HG03045 (cell line): Measurements from ENCODE around the gene DDN.

Source experiments
- ATAC-seq: cut with Tn5 transposase; IDR thresholded peaks from one replicate; pipeline ENCODE4 v1.9.1; 2021; ENCODE audit warnings: mild to moderate bottlenecking, moderate library complexity; ENCODE audit not compliant: unreplicated experiment

The DDN gene

DNA sequence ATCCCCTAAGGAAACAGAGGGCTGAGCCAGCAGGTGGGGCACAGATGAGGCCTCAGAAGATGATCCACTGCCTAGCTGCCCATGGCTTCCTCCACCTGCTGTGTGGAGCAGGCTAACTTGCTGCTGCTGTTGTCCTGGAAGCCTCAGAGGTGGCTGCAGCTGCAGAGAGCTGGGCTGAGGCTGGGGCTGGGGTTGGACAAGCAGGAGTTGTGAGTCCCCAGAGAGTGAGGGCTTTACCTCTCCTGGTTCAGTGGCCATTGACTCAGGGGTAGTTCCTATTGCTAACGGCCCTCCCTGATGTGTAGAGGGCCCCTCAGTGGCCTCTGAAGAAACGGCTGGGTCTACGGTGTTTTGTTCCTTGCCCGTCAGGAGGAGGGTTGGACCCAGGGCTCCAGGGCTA lies 33.1 kb upstream of the DDN start:
- no peak for ATAC-seq

DNA sequence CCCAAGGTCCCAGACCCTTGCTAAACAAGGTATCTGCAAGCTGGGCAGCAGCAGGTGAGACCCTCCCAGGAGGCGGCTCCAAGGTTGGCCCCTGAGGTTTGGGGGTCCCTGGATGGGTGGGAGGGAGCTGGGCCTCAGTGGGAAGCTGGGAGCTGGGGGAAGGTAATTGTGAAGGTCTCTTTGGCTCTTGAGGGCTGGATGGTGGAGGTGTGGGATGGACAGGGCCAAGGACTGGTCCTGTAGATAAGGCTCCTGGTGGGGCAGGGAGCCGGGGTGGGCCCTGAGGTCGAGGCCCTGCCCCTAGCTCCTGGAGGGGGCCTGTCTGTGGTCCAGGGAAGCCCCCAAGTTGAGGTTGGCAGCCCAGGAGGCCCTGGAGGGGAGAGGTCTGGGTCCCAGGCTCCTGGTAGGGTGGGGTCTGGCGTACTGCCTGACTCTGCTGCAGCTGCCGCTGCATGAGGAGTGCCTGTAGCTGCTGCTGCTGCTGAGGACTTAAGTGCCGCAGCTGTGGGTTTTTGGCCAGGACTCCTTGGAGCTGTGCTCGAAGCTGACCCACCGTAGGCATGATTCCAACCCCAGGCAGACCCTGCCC lies 32.5 kb upstream of the DDN start:
- ATAC-seq = no peak

DNA sequence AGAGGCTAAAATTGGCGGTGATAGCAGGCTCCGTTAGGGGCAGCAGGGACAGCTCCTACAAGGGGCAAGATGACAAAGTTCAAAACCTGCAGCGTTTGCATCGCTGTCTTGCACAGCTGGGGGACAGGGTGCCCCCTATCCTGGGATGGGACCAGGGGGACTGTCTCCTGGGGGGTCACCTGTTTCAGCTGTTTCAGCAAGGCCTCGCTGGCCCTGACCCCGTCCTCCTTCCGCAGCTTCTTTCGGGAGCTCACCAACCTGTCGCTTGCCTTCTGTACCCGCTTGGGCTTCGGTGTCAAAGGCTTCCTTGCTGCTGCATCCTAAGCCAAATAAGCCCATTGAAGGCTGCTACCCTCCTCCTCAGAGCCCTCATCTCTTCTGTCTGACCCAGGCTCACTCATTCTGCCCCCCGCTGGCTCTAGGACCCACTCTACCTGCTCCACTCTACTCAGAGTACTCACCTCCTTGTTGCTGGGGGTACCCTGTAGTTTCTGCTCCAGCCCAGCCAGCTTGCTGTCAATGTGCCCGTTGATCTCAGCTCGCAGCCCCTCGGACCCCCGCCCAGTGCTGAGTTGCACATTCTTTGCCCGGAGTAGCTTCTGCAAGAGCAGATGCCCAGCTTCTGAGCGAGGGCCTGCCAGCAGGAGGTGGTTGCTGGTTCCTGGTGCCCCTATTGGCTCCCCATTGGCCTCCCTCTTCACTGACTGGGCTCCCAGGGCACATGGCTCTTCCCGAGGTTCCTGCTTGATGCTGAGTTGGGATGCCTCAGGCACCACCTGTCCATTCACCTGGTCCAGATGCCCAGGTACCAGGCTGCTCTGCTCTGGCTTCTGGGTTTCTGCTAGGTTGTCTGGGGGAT lies 31.8 kb upstream of the DDN start:
- no peak for ATAC-seq

DNA sequence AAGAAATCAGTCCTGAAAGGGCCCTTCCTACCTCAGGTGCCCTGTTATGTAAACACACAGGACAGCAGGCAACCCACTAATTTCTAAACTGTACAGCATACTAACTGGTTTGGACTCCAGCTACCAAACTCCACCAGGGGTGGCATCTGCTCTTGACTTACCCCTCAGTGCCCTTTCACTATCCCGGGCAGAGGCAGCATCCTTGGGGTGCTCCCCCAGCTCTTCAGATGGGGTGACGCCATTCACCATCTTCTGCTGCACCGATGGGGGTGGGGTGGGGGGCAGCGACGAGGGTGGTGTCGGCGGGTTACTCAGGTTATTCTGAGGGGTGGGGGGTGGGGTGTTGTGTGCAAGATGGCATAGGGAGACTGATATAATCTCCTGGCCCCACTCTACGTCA lies 30.9 kb upstream of the DDN start:
- no peak for ATAC-seq

DNA sequence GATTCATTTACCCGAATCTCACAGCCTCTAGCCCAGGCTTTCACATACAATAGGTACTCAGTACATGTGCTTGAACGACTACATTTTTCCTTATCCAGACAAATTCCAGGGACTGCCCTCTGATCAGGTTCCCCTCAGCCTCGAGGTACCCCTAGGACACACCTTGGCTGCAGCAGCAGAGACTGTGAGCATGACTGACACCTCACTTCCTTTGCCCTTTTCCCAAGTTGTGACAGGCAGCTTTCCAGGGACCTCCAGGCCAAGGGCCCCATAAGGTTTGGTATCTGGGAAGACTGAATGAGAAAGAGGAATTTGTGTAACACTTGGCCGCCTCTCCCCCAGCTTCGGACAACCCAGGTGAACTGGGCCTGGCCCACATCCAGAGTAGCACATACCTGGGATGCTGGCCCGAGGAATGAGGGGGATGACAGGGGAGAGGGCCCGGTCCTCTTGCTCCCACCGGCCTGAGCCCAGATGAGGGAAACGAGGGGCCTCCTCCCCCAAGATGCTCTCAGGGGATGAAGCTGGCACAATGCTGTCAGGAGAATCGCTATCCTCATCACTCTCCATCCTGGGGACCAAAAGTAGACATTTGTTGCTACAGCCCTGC lies 29.6 kb upstream of the DDN start:
- no peak for ATAC-seq

DNA sequence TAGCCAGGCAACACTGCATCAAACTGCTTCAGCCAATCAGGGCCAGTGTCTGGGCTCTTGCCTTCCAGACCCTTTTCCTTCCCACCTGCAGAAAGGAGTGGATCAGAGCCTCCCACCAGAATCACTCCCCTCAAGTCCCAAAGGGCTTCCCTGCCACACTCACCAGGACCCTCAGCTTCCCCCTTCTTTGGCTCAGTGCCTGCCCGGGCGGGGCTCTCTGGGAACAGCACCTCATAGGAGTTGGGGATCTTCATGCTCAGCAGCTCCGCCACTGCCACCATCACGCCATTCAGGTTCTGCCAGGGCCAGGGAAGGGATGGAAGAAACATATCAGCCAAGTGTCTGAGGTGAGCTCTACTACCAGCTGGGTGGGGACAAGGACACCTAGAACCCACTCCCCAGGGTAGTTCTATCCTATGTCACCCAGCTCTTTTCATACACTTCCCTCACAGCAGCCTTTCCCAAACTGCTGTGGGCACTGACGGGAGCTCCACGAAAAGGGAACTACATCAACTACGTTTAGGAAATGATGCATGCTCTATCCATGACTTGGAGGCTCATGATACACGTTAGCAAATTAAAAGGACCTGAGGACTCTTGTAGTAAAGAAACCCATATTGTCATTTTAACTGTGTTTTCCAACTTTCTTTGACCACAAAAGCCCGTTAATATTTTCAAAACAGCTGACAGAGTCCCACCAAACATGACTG lies 28.8 kb upstream of the DDN start:
- ATAC-seq = no peak

DNA sequence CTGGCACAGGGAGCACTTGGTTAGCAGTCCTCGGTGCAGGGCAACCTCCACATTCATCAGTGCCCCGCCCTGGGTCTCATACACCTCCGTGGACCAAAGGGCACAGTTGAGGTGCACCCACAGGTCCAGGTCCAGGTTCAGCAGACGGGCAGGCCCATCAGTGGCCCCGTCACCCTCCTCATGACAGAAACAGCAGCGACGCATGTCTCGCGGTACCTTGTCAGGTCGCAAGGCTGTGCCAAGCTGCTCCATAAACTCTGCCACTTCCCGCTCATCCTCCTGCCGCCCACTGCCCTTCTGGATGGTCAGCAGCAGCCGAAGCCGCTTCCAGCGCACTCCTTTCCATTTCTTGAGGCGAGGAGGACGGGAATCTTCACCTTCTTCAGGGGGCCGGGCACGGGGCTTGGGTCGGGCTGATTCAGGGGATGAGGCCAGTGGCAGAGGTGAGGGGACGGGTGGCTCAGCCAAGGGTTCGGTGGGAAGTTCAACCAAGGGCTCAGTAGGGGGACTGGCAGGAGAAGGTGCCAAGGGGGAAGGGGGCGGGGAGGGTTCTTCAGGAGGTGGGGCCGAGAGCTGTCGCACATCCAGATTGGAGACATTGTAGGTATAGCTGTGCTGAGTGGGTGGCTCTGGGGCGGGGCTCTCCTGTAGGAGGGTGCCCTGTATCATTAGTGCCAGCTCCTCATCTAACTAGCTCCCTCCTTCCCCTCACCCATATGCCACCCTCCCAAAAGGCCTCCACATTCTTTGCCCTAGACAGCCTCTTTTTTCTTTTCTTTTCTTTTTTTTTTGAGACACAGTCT lies 27.7 kb upstream of the DDN start:
- no peak for ATAC-seq

DNA sequence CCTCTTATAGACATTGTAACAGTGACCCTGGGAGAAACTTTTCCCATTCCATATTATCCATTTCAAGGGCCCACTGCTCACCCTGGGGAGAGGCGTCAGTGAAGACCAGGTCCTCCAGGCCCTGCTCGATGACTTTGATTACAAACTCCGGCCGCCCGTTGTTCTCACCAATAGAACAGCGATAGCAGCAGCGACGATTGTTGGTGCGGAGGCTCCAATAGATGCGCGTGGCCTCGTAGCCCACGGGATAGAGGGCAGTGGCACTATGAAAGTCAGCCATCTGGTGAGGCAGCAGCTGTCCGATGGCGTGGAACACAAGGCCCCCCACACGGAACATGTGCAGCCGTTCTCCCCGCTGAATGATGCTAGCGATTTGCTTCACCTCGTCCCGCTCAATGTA lies 26.9 kb upstream of the DDN start:
- no peak for ATAC-seq

DNA sequence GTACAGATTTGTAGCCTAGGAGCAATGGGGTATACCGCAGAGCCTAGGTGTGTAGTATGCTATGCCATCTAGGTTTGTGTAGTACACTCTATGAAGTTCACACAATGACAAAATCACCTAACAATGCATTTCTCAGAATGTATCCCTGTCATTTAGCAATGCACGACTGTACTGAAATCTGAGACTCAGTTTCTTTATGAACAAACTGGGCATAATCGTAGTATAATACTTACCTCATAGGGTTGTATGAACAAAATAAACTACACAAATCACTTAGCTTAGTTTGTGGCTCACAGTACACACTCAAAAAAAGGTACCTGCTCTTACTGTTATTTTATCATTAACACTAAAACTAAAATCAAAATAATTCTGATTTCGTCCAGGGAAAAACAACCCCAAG lies 26.3 kb upstream of the DDN start:
- ATAC-seq = no peak

DNA sequence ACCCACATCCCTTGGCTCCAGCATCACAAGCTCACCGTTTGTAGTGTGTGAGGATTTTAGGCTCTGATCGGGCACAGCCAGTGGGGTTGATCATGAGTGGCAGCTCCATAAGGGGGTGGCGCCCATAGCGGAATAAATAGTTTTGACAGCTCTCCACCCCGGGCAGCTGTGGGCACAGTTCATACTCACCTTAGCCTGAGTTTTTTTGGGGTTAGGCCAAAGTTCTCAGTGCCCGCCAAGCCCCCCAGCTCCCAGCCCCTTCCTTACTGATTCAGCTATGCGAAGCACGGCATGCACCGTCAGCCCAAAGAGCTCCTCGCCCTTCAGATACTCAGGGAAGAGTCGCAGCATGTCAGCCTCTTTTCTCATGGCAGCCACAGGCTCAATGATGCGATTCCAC lies 25.4 kb upstream of the DDN start:
- no peak for ATAC-seq

DNA sequence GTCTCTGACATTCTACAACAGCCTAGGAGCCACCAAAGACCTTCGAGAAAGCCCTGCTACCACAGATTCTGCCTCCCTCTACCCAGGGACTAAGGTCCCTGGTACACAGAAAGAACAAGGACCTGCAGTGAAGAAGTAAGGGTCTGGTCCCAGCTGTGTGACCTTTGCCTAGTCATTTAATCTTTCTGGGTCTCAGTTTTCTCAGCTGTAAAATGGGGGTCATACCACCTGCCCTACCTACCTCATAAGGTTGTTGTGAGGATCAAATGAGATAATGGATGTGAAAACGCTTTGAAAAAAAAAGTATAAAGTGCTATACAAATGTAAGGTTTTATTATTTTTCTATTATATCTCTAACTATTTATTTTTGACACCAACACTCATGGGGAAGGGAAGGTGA lies 24.6 kb upstream of the DDN start:
- no peak for ATAC-seq

DNA sequence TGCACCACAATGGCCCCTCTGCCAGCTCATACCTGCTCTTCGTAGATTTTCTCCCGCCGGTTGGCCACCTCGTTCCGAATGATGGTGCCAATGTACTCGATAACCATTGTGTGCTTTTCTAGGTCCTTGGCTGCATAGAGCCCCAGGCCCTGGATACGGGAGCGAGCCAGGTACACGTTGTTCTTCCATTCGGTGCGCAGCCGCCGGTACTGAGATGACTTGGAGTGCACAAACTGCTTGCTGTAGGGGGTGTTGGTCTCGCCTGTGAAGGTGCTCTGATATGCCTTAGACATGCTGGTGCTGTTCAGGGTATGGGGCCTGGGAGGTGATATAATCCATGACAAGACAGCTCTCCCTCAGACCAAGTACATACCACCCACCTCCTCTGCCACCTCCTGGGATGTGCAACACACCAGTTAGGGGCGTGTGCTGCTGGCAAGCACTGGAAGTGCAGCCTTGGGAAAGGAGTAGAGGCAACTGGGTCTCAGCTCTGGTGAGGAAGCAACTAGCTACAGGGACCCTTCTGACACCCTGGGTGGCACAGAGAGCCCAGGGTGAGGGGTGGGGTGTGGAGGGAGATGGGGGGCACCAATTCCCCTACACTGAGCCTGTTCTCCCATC lies 23.5 kb upstream of the DDN start:
- ATAC-seq = no peak

DNA sequence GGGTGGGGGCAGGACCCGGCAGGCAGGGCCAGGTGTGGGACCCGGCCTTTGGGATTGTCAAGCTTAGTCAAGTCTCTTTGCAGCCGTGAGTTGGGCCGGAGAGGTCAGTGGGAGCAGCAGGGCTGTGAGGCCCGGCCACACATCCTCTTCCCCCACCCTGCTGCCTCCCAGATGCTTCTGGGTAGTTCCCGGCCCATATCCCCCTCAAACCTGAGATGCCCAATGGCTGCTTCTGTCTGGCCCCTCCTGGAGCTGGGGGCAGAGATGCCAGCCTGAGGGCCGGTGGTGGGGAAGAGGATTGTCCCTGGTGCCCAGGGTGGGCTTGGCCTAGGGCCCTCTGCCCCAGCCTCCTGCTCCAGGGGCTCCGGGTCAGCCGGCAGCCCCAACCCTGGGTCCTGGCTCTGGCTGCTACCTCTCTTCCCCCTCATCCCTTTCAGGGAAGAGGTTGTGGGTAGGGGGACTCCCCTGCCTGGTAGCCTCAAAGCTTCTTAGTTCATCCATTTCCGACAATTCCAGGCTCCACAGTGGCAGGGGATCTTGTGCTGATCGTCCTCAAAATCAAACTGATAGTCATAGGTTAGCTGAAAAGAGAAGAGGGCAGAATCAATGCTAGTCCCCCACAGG lies 22.2 kb upstream of the DDN start:
- no peak for ATAC-seq

DNA sequence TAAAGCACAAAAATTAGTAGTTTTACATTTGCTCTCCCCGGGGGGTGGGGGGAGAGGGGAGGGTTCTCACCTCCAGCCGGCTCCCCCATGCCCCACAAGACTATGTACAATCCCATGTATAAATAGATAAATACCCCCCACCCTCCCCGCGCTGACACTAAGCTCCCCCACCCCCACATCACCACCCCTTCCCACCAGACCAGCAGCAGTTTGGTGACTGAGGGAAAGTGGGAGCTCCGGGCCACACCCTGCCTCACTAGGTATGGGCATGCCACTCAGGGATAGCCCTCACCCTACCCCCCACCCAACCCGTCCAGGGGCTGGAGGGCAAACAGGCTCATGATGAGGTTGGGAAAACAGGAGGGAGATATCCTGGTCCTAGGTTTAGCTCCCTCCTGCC lies 21.3 kb upstream of the DDN start:
- no peak for ATAC-seq

DNA sequence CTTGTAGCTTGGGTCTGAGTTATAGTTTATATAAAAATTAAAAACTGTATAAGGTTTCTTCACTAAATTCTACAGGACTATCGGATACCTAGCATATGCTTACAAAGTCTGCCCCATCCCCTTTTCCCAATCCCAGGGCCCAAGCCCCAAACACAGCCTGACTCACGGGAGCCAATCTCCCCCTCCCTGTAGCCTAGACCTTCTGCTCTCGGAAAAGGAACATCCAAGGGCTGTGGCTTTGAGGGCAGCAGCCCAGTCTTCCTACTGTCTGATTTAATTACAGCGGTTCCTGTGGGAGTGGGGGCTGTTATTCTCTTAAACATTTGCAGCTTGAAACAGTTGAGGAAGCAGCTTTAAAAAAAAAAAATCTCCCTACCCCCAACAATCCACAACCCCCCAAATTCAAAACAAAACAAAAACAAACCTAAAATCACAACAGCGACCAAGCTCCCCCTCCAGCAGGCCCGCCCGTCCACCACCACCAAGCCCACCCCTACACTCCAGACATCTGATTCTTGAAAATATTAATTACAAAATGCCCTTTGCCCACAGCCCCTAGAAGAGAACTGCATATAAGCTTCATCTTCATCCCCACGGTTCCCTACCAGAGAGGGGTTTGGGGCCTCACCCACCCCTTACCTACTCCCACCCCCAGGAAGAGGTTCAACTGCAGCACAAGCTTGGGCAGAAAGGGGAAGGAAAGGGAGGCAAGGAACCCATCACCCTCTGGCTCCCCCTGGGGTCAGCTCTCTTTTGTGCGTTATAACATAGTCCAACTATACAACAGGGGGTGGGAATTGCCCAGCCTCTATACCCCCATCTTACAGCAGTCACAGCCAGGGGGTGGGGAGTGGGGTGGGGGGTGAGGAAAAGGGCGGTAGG lies 20.5 kb upstream of the DDN start:
- no peak for ATAC-seq

DNA sequence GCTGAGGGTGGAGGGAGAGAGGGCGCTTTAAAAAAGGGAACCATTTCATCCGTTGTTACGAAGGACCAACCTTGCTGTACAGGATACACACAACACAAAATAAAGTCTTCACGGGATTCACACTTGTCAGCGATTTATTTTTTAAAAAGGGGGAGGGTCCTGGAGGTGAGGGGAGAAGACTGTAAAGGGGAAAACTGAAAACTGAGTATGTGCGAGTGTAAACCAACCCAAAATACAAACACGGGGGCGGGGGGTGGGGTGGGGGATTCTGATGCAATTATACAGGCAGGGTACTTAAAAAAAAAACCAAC lies 19.9 kb upstream of the DDN start:
- peak; percentile 21 for ATAC-seq

DNA sequence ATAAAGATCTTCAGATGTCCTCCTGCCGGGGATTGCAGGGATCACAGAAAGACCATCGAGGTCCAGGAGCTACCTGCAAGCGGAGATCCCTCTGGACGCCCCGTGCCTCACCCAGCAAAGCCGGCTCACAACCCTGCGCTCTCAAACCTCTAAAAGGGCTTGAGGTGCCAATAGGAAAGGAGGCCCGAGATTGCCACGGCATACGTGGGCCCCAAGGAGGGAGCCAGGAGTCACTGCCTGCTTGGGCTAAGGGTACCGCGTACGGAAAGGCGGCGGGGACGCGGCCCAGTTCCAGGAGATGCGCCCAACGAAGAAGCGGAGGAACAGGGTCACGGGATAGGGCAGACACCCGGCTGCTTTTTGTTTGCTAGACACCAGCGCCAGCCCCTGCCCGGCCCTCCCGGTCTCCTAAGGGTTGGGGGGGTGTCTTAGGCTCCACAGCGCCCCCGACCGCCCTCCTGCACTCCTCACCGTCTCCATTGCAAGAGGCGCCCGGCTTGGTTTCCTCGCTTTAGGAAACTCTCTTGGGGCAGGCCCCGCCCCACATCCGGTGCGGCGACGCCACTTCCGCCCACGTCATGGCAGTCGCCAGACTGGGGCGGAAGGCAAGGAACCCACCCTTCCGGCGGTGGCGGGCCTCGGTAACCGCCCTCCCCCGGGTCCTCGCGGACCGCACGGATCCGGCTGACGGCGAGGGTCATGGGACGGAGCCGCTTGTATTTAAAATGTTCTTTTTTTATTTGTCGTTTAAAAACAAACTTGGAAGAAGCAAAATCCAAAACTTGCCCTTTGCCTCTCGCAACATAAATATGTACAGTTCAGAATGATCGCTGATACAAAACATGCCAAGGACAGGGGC lies 19.3 kb upstream of the DDN start, which contains the start of gene PRKAG1:
TSS of gene PRKAG1 (minus strand) at position 516 of the 859 bp plus-strand sequence. CDS start at position 480, 36 bp downstream.
- peak; percentile 86 for ATAC-seq

DNA sequence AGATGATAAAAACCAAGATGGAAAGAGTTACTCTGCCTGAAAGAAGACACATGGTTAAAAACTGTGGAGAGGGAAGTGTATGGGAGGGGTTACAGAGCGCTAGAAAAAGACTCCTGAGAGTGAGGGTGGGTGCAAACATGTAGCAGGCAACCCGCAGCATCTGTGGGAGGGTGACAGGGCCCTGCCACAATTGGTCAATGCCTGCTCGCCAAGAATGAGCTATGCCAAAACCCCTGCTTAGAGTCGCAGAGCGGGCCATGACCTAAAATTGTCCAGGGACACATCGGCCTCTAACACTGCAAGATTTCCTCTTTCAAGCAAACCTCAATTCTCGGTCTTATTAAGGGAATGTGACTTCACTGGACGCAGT lies 18.7 kb upstream of the DDN start:
- ATAC-seq = peak; percentile 9
